Panc1 (cell line): ENCODE results near the gene FGF21. TPM values are rescaled to one million over a fixed set of nuclear protein-coding genes. Genes with fewer than 3 reads are reported as not detected.

Source experiments
- ATAC-seq: fragments of 200-7000 bp; cut with Tn5 transposase; 2 replicates; pipeline ENCODE4 v1.9.1; 2020; ENCODE audit warnings: mild to moderate bottlenecking, moderate library complexity
- BruUV-seq: library from RNA; stranded (reverse); fragments of 400-500 nt; replicated peaks from 2 replicates; lab custom pipeline; 2021; lab: Mats Ljungman, UMichigan
- CTCF ChIA-PET: fragments of 300-600 bp; sonication (Branson Sonifier 250); formaldehyde crosslinking; loops from one replicate; lab custom pipeline; 2022; ENCODE audit warnings: antibody characterized with exemption; lab: Charles Lee
- POLR2A ChIA-PET: fragments of 300-600 bp; sonication (Branson Sonifier 250); formaldehyde crosslinking; loops from one replicate; lab custom pipeline; 2022; ENCODE audit warnings: antibody characterized with exemption; lab: Charles Lee
- DNase-seq: peaks from one replicate; pipeline ENCODE4 v3.0.0-alpha.2; 2010; ENCODE audit warnings: low read depth, low spot score
- H3K27ac ChIP-seq: 2 replicates; pipeline ENCODE4 v1.5.1; 2011; ENCODE audit warnings: mild to moderate bottlenecking, low read length, inconsistent platforms
- H3K27me3 ChIP-seq: fragments of 200-500 bp; sonication (Bioruptor generic); 2 replicates; pipeline ENCODE4 v1.6.0; 2014; ENCODE audit warnings: low read length, inconsistent platforms; ENCODE audit not compliant: control insufficient read depth, insufficient read depth
- H3K36me3 ChIP-seq: fragments of 200-500 bp; sonication (Bioruptor generic); 2 replicates; pipeline ENCODE4 v1.5.1; 2014; ENCODE audit warnings: inconsistent platforms, mild to moderate bottlenecking, low read length, moderate library complexity; ENCODE audit not compliant: control insufficient read depth, insufficient read depth
- H3K4me1 ChIP-seq: 2 replicates; pipeline ENCODE4 v1.5.1; 2011; ENCODE audit warnings: inconsistent platforms, mild to moderate bottlenecking, low read length, moderate library complexity; ENCODE audit not compliant: control insufficient read depth, insufficient read depth
- H3K4me3 ChIP-seq, 2 experiments: 2 replicates each; pipeline ENCODE4 v1.5.1; 2011 to 2012; ENCODE audit warnings: low read depth in 2 of 2, low read length in 2 of 2, mild to moderate bottlenecking in 2 of 2, inconsistent platforms in 1 of 2, moderate library complexity in 1 of 2
- H3K9me3 ChIP-seq: fragments of 200-500 bp; sonication (Bioruptor generic); 2 replicates; pipeline ENCODE4 v1.5.1; 2014; ENCODE audit warnings: low read depth, mild to moderate bottlenecking, inconsistent platforms, low read length, moderate library complexity; ENCODE audit not compliant: control insufficient read depth, insufficient read depth
- POLR2AphosphoS5 ChIP-seq: IDR thresholded peaks from 2 replicates; pipeline ENCODE4 v1.6.1; 2012; ENCODE audit warnings: mild to moderate bottlenecking, low read depth, low read length, moderate library complexity
- SIN3A ChIP-seq: IDR thresholded peaks from 2 replicates; pipeline ENCODE4 v1.6.1; 2012; ENCODE audit warnings: low read depth, mild to moderate bottlenecking, low read length, moderate library complexity, borderline replicate concordance; ENCODE audit not compliant: insufficient read depth
- TCF7L2 ChIP-seq: IDR thresholded peaks from 2 replicates; pipeline ENCODE4 v1.6.1; 2011; ENCODE audit warnings: mild to moderate bottlenecking, low read depth, low read length, inconsistent platforms
- in situ Hi-C: cut with HindIII; loops from 2 replicates; pipeline ENCODE4 v1.10.0; 2016; ENCODE audit warnings: low sequenced_read_pairs, low pct_unique_long_range_greater_than_20kb
- intact Hi-C: fragments of 100-400 bp; cut with micrococcal nuclease; formaldehyde crosslinking; loops from one replicate; pipeline ENCODE4 v1.10.0; 2022; ENCODE audit not compliant: unreplicated experiment
- total RNA-seq: library from RNA; stranded (reverse); gene quantifications from one replicate; pipeline ENCODE4 v1.2.1, GENCODE V29; 2021; ENCODE audit not compliant: unreplicated experiment
- TF ChIP-seq, protein P1 (sequence below): fragments of 450-650 bp; IDR thresholded peaks from 2 replicates; pipeline ENCODE4 v1.5.1; 2017; ENCODE audit warnings: mild to moderate bottlenecking
- TF ChIP-seq, protein P2 (sequence below), 2 experiments: IDR thresholded peaks; 2 replicates each; pipeline ENCODE4 v1.6.1; 2011 to 2012; ENCODE audit warnings: low read depth in 2 of 2, control low read depth in 1 of 2, low read length in 1 of 2, mild to moderate bottlenecking in 1 of 2, moderate library complexity in 1 of 2; ENCODE audit not compliant: insufficient read depth in 1 of 2

The FGF21 gene
- total RNA-seq, 1 experiment from 2014 or later, result not detected

DNA sequence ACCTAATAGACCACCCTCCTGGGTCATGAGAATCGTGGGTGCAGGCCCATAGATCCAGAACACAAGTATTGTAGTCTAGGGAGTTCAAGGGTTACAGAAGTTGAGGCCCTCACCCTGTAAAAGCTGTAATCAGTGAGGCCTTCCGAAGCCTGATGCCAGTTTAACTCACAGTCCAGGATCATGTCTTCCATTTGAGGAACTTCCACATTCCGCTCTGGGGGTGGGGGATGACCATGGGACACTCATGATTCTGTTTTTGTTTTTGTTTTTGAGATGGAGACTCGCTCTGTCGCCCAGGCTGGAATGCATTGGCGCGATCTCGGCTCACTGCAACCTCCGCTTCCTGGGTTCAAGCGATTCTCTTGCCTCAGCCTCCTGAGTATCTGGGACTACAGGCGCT lies 13.2 kb upstream of the FGF21 start:
- no peak for DNase-seq
- ChIA-PET CTCF (no interaction called here), POLR2A (no interaction called here)
- in situ Hi-C loops (no loop called here), intact Hi-C loops (no loop called here)
- BruUV-seq, result no TSS peak
- Histone ChIP-seq H3K4me3 (no peak overlapping the region), H3K4me1 (no peaks in the 10 kb centered on the region; the same call in 1 of the 2 replicates), H3K27ac (no peak overlapping the region), H3K9me3 (no peaks in the 10 kb centered on the region), H3K27me3 (no peaks in the 10 kb centered on the region), H3K36me3 (no peaks in the 10 kb centered on the region)
- TF ChIP-seq SIN3A, result no peak
- TF ChIP-seq, protein P1, sequence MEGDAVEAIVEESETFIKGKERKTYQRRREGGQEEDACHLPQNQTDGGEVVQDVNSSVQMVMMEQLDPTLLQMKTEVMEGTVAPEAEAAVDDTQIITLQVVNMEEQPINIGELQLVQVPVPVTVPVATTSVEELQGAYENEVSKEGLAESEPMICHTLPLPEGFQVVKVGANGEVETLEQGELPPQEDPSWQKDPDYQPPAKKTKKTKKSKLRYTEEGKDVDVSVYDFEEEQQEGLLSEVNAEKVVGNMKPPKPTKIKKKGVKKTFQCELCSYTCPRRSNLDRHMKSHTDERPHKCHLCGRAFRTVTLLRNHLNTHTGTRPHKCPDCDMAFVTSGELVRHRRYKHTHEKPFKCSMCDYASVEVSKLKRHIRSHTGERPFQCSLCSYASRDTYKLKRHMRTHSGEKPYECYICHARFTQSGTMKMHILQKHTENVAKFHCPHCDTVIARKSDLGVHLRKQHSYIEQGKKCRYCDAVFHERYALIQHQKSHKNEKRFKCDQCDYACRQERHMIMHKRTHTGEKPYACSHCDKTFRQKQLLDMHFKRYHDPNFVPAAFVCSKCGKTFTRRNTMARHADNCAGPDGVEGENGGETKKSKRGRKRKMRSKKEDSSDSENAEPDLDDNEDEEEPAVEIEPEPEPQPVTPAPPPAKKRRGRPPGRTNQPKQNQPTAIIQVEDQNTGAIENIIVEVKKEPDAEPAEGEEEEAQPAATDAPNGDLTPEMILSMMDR, result no peak
- TF ChIP-seq TCF7L2, result no peak
- TF ChIP-seq POLR2AphosphoS5, result no peak
- TF ChIP-seq, protein P2, sequence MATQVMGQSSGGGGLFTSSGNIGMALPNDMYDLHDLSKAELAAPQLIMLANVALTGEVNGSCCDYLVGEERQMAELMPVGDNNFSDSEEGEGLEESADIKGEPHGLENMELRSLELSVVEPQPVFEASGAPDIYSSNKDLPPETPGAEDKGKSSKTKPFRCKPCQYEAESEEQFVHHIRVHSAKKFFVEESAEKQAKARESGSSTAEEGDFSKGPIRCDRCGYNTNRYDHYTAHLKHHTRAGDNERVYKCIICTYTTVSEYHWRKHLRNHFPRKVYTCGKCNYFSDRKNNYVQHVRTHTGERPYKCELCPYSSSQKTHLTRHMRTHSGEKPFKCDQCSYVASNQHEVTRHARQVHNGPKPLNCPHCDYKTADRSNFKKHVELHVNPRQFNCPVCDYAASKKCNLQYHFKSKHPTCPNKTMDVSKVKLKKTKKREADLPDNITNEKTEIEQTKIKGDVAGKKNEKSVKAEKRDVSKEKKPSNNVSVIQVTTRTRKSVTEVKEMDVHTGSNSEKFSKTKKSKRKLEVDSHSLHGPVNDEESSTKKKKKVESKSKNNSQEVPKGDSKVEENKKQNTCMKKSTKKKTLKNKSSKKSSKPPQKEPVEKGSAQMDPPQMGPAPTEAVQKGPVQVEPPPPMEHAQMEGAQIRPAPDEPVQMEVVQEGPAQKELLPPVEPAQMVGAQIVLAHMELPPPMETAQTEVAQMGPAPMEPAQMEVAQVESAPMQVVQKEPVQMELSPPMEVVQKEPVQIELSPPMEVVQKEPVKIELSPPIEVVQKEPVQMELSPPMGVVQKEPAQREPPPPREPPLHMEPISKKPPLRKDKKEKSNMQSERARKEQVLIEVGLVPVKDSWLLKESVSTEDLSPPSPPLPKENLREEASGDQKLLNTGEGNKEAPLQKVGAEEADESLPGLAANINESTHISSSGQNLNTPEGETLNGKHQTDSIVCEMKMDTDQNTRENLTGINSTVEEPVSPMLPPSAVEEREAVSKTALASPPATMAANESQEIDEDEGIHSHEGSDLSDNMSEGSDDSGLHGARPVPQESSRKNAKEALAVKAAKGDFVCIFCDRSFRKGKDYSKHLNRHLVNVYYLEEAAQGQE (IDR thresholded peaks at IDR 0.05; ENCODE audit: insufficient read depth in 1 of 2, low read depth in 2 of 2, low read length in 1 of 2), result no peak
- ATAC-seq, result no peak

DNA sequence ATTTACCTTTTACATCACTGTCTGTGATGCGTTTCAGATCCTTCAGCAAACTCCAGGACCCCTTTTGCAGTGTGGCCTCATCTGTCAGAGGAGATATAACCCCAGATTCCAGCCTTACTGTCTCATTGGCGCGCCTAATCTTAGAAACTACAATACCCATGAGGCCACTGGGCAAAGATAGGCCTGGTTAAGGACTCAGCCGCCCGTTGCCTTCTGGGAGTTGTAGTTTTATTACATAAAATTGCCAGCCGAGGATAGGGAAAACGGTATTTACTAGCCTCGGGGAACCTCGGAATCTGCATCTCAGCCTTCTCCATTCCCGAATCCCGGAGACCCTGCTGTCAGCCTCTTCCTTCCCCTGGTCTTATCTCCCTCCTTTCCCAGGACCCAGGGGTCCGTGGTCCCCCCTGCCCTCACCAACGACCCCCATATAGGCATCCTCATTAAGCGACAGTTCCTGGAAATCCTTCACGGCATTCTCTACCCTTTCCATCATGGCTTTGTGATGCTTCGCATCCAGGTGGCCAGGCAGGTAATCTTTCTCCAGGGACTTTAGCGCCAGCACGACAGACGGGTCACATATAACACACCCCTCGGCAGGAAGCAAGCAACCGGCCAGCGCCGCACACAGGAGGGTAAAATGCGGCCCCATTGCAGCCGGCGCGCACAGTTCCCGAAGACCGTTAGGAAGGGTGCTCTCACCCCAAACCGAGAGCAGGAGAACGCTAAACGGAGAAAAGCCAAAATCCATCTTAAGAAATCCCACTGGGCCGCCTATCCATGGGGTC lies 9.9 kb upstream of the FGF21 start:
- CTCF ChIA-PET, result no interaction called here

More for the DNA sequence above, 9.9 kb upstream of the FGF21 start:
- H3K4me1 ChIP-seq, result no peaks in the 10 kb centered on the region; the same call in 1 of the 2 replicates
- ATAC-seq (peak; percentile 83), DNase-seq (no peak)
- H3K27ac ChIP-seq, result no peak overlapping the region
- H3K4me3 ChIP-seq, result no peak overlapping the region; a peak in 1 of 4 replicates
- intact Hi-C loops (no loop called here), in situ Hi-C loops (no loop called here)
- H3K27me3 ChIP-seq, result no peaks in the 10 kb centered on the region
- no peaks in the 10 kb centered on the region for H3K36me3 ChIP-seq
- BruUV-seq, result no TSS peak
- no peak for TF ChIP-seq SIN3A
- TF ChIP-seq, protein P1, result no peak
- no peak for TF ChIP-seq POLR2AphosphoS5
- TF ChIP-seq, protein P2 (IDR thresholded peaks at IDR 0.05; ENCODE audit: insufficient read depth in 1 of 2, low read depth in 2 of 2, low read length in 1 of 2), result no peak
- TF ChIP-seq TCF7L2, result no peak
- H3K9me3 ChIP-seq, result no peaks in the 10 kb centered on the region
- POLR2A ChIA-PET, result no interaction called here
